ENCODE data around the gene WWP2.
"Not testable (repeated sequence)": the region's sequence is repeated elsewhere in the genome, so short reads cannot be mapped to it uniquely, and the experiment has no call there.

The WWP2 gene

DNA sequence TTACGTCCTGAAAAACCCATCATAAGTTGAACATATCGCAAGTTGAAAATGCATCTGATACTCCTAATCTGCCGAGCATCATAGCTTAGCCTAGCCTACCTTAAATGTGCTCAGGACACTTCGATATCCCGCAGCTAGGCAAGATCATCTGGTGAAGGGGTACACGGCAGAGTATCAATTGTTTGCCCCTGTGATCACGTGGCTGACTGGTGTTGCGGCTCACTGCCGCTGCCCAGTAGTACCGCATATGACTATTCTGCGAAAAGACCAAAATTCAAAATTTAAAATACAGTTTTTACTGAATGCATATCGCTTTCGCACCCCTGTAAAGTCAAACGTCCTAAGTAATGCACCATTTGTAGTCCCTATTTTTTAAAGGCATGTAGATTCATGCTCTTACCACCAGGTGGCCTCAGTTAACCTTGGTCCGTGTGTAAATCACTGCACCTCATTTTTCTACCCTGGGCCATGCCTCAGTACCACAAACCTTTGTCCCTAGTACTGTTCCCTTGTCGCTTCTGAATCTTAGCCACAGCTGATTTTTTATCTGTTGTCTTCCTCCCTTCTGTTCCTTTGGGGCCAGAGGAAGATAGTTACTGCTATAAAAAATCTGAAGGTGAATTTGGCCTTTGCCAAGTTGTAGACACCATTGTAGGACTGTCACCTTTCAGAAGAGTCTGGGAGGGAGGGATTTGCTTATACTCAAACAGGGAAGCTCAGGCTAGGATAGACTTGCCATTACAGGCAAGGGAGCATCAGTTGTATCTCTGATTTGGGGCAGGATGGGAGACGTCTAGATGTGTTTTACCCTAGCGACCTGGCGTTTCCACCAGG lies 34.4 kb downstream of the WWP2 start:
- no peak for DNase-seq (ENCODE audit: low read depth in 2 of 2)

DNA sequence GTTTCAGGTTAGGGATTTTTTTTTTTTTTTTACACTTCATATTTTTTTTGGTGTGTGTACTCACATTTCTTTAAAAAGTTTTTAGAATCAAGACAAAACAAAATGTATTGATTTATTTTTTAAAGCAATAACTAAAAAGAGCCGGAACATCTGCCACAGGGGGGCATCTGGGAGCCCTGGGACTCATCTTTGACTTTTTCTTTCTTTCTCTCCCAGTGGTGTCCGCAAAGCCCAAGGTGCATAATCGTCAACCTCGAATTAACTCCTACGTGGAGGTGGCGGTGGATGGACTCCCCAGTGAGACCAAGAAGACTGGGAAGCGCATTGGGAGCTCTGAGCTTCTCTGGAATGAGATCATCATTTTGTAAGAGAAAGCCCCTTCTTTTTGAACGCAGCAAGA lies 36.3 kb downstream of the WWP2 start:
- DNase-seq (ENCODE audit: low read depth in 2 of 2), result no peak

DNA sequence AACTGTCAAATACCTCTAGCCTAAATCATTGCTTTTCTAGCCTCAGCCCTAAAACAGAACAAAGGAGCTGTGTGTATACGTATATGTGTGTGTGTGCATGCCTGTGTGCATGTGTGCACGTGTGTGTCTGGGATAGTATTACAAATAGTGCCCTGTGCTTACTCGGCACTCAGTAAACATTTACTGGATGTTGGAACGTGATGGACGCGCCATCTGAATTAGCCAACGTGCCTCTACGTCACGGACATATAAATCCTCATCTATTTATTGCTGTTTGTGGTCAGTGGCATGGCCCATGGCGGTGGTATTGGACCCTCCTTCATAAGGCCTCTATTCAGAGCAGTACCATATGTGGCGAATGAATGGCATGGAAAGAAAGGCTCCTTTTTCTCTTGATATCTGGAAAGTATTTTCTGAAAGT lies 37.5 kb downstream of the WWP2 start:
- DNase-seq (ENCODE audit: low read depth in 2 of 2), result no peak

DNA sequence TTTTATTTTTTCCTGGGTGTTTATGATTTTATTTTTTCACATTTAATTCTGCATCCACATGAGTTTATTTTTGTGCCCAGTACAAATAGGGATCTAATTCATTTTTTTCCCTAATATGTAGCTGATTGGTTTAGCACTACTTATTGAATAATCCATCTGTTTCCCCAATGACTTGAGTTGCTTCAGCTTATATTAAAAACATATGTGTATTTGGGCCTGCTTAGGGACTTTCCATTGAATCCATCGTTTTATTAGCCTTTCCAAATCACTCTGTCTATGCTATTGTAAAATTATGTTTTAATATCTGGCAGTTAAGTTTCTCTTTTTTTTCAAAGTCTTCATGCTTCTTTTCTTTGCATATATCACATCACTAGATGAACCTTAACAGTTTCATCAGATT lies 42.2 kb downstream of the WWP2 start:
- no peak for DNase-seq (ENCODE audit: low read depth in 2 of 2)

DNA sequence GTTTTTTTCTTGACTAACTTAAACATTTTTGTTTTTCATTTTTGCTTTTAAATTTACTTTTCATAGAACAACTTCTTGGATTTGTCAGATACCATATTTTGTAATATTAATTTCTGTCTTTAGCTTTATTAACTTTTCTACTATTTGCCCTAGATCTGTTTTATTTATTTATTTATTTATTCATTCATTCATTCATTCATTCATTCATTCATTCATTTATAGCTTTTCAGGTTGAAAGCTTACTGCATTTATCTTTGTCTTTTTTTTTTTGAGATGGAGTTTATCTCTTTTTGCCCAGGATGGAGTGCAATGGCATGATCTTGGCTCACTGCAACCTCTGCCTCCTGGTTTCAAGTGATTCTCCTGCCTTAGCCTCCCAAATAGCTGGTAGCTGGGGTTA lies 44.6 kb downstream of the WWP2 start:
- not testable (repeated sequence) for DNase-seq (ENCODE audit: low read depth in 2 of 2)

DNA sequence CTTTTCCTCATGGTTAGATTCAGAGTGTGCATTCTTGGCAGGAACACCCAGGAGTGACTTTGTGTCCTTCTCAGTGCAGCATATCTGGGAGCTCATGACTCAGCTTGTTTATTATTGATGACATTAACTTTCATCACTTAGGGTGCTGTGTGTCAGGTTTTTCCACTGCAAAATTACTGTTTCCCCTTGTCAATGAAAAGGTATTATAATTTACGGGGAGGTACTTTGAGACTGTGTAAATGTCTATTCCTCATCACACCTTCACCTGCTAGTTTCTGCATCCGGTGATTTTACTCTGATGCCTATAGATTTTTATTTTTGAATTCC lies 50.5 kb downstream of the WWP2 start:
- DNase-seq (ENCODE audit: low read depth in 2 of 2), result no peak

DNA sequence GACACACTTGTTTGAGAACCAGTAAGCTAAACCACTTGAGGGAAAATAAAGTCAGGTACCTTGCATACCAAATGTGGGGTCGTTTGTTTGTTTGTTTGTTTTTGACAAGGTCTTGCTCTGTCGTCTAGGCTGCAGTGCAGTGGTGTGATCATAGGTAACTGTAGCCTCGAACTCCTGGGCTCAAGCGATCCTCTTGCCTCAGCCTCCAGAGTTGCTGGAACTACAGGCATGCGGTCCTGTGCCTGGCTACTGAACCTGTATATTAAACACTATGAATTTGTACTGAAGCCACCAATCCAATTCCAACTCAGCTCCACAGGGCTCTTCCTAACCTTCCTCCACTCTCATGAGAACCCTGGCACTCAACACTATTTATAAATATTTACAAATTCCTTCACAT lies 51.9 kb downstream of the WWP2 start:
- DNase-seq (ENCODE audit: low read depth in 2 of 2), result no peak

DNA sequence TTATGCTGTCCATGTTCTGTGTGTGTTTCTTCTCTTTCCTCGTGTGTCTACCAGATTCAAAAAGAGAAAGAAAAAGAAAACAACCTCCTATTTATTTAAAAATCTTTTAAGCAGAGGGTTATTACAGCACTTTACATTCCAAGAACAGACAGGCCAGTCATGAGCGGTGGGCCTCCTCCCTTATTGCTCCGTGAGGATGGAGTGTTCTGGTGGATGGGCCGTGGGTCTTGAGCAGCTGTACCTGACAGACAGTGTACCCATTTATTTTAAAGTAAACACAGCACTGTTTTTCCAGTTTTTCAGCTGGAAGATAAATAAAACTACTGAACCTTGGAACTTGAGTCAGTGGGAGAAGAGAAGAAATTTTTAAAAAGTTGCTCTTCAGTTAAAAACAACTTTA lies 52.4 kb downstream of the WWP2 start:
- DNase-seq (ENCODE audit: low read depth in 2 of 2), result no peak

DNA sequence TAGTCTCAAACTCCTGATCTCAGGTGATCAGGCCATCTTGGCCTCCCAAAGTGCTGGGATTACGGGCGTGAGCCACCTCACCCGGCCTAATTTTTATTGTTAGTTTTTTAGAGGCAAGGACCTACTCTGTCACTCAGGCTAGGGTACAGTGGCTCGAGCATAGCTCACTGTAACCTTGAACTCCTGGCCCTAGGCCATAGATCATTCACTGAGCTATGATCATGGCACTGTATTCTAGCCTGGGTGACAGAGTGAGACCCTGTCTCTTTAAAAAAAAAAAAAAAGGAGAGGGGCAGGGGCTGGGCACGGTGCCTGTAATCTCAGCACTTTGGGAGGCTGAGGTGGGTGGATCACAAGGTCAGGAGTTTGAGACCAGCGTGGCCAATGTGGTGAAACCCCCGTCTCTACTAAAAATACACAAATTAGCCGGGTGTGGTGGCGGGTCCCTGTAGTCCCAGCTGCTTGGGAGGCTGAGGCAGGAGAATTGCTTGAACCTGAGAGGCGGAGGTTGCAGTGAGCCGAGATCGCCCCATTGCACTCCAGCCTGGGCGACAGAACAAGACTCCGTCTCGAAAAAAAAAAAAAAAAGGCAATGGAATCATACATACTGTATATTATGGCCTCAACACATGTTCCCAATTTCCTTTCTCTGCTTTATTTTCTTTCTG lies 53.2 kb downstream of the WWP2 start:
- not testable (repeated sequence) for DNase-seq (ENCODE audit: low read depth in 2 of 2)

DNA sequence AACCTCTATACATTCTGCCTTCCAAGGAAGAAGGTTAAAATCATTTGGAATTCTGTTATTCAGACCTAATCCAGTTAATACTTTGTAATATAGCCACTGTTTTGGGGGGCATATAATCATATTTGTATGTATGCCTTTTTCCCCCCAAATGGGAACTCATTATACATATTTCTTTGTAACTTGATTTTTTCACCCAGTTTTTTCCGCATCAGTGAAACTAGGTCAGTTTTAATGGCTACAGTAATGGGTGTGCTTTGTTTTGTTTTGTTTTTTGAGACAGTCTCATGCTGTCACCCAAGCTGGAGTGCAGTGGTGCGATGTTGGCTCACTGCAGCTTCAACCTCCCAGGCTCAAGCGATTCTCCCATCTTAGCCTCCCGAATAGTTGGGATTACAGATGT lies 54.9 kb downstream of the WWP2 start:
- DNase-seq (ENCODE audit: low read depth in 2 of 2), result no peak

DNA sequence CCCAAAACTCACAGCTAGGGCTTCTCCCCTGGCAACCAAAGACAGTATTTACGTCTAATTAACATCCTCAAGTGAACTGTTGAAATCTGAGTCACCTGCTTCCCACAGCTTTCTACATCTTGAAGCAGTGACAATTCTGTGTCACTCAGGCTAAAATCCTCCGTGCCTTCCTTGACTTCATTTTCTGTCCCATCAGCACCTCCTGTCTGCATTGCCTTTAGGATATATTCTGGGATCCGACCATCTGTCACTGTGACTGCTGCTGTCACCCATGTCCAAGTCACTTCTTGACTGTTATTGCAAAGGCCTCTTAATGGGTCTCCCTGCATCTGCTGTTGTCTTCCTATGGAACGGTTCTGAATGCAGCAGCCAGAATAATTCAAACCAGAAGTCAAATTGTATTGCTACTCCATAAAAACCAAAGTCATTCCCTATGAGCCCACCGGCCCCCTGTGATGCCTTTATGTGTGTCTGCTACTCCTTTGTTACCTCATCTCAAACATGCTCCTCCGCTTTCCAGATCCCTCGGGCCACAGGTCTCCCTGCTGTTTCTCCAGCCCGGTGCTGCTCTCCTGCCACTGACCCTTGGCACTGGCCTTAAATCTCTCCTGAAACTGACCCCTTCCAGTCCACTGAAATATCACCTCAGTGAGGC lies 56.9 kb downstream of the WWP2 start:
- DNase-seq (ENCODE audit: low read depth in 2 of 2), result no peak

DNA sequence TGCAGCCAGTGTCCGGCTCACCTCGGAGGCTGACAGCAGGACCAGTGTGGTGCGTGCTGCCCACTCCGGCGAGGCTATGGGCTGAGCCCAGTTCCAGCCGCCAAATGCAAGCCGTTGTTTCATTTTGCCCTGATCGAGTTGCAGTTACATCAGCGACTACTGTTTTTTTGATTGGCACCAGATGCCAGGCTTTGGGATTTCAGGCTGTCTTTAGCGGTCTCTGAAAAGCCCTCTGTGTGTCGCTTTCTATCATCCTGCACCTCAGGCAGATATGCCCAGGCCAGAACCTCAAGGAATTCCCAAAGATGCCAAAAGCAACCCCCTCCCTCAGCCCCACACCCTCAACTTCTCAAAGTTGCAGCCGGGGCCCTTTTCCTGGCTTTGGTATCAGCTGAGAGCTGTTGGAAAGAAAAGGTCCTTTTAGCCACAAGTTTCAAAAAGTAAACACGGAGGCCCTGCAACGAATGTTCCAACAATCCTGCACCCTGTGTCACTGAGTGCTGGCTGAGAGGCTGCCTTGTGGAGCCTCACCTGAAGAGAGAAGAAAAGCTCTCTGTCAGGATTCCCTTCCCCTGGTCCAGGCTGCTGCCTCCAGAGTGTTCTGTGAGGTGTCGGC lies 58.9 kb downstream of the WWP2 start:
- no peak for DNase-seq (ENCODE audit: low read depth in 2 of 2)

DNA sequence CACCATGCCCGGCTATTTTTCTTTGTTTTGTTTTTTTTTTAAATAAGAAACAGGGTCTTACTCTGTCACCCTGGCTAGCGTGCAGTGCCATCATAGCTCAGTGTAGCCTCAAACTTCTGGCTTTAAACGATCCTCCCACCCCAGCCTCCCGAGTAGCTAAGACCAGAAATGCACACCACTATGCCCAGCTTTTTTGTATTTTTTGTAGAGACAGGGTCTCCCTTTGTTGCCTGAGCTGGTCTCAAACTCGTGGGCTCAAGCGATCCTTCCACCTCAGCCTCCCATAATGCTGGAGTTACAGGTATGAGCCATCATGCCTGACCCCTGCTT lies 59.7 kb downstream of the WWP2 start:
- DNase-seq (ENCODE audit: low read depth in 2 of 2), result no peak

DNA sequence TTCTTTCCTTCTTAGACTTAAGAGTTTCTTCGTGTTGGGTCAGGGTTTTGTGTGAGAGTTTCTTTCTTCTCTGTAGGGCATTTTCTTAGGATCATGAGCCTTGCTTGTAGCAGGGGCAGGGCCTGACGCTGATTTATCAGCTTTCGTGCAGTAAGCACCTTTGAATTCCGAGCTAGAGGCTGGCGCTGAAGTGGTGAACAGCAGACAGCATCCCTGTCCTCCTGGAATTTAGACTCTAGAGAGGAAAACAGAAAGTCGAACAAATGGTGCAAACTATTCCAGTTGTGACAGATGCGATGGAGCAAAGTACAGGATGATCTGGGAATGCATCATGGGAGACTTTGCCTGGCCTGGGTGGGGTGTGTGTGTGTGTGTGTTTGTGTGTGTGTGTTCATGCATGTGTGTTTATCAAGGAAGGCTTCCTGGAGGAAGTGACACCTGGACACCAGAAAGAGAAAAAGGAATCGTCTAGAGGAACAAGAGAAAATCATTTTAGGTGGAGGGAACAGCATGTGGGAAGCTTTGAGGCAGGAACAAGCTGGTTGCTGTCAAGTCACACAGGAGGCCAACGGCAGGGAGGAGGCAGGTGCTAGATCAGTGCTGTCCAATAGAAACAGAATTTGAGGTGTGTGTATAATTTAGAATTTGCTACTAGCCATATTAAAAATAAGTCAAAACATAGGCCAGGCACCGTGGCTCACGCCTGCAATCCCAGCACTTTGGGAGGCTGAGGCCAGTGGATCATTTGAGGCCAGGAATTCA lies 60.2 kb downstream of the WWP2 start:
- no peak for DNase-seq (ENCODE audit: low read depth in 2 of 2)

DNA sequence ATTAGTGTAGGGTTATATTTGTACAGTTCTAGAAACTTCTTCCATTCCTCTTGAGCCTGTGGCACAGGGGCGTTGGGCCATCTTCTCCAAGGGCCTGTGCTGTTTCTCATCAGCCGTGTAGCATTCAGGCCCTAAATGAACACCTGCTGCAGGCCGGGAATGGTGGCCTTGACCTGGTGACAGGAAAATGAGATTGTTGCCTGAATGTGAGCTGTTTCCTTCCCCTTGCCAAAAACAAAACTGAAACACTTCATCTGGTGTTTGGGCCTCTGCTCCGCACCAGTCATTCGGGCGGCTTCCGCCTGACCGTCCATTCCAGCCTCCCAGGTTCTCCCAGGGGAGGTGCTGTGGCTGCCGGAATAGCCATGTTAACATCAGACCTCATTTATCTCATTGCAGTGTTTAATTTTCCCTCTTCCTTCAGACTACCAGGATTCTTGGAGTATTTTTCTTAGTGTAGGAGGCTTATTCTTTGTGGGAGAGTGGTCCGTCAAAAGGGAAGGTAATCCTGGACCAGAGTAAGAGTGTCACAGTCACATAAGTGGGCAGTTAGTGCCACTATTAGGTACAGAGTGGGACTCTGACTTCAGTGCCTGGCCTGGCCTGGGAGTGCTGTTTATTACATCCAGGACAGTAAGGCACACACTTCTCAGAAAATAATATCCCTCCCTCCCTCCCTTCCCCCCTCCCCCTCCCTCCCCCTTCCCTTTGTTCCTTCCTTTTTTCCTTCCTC lies 61.9 kb downstream of the WWP2 start:
- no peak for DNase-seq (ENCODE audit: low read depth in 2 of 2)

DNA sequence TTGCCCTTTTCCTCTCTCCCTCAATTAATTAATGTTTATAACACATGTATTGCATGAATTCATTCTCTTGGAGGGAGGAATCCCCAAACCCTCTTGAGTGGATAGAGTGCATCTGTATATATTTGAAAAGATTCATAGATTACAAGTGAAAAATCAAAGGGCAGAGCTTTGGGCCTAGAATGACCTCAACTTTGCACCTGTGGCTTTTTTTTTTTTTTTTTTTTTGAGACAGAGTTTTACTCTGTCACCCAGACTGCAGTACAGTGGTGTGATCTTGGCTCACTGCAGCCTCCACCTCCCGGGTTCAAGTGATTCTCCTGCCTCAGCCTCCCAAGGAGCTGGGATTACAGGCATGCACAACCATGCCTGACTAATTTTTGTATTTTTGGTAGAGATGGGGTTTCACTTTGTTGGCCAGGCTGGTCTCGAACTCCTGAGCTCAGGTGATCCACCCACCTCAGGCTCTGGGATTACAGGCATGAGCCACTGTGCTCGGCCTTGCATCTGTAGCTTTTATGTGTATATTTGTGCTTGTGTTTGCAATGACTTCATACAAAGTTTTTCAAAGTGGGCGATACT lies 62.5 kb downstream of the WWP2 start:
- DNase-seq (ENCODE audit: low read depth in 2 of 2), result not testable (repeated sequence)

DNA sequence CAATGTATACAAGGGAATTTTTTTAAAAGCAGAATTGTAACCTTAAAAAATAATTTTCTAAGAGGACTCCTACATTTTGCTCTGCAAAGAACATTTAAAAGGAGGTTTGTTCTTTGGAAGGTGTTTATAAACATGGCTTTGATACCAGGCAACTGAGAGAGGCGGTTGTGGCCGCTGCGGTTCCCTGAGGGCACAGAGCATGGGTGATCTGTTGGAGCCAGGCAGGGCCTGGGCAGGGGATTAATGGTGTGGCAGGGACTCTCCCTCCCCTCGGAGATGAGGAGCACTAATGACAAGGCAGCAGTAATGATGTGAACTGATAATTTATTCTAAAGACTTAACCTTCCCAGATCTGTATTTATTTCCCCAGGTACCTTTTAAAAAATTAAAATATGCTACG lies 65.4 kb downstream of the WWP2 start:
- no peak for DNase-seq (ENCODE audit: low read depth in 2 of 2)

DNA sequence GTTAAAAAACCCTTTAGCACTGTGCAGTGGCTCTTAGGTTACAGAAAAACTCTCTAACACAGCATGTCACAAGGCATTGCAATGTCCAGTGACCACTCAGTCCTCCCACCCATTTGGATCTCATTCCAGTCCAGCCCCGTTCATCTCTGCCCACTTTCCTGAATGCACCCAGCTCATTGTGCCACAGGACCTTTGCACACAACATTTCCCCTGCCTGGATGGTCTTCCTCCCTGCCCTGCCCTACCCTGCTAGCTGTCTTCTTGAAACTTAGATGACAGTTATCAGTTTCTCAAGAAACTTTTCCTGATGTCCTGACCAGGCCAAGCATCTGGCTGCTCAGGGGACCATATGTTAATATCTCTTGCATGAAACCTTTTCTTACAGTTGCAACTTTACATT lies 67.2 kb downstream of the WWP2 start:
- no peak for DNase-seq (ENCODE audit: low read depth in 2 of 2)

DNA sequence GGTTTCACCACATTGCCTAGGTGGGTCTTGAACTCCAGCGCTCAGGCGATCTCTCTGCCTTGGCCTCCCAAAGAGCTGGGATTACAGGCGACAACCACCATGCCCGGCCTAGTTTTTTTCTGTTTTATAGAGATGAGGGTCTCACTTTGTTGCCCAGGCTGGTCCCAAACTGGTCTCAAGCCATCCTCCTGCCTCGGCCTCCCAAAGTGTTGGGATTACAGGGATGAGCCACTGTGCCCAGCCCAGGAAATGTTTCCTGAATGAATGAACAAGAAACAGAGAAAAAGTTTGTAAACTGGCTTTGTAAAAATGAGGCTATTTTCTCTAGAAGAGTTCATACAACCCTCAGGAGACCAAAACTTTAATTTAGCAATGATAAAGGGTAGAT lies 68.0 kb downstream of the WWP2 start:
- DNase-seq (ENCODE audit: low read depth in 2 of 2), result no peak

DNA sequence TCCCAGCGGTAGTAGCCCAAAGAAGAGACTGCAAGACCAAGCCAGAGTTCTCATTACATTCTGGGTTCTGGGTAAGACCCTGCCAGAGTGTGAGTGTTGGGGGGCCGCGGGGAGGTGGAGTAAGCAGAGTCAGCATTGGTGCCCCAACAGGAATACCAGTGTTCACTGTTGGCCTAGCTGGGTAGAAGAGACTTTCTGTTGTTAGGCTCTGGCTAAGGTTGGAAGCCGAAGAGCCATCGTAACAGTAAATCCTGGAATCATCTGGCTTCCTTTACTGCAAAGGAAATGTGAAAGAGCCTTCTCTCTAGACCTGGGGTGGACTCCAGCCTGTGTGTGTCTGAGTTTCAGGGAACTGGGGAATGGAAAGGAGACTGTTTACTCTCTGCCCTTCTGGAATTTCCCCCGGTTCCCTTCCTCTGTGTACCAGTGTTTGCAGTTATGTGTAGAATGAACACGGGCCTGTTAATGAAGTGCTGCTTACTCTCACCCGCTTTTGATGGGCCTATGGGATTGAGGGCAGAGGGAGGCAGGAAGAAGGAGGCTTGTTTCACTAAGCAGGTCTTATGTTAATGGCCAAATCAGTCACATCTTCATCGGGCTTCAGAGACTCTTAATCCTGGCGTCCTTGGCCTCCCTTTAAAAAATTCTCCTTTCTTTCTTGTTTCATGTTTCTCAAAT lies 68.5 kb downstream of the WWP2 start:
- DNase-seq (ENCODE audit: low read depth in 2 of 2), result no peak

Measured in stimulated activated CD4-positive, alpha-beta T cell treated with anti-CD3 and anti-CD28 coated beads, Interleukin-1b, Interleukin-23, amount 100 ng/mL, for 1 hour (primary cell).